RWPE1 (cell line): Measurements from ENCODE around the gene PITHD1.
"Not testable (repeated sequence)": the region's sequence is repeated elsewhere in the genome, so short reads cannot be mapped to it uniquely, and the experiment has no call there.

Source experiments
- CTCF ChIA-PET: fragments of 350-600 bp; sonication (Branson Sonifier 250); formaldehyde crosslinking; extraction: SDS; loops from one replicate; lab custom pipeline; 2021; lab: Yijun Ruan, JAX
- POLR2A ChIA-PET: fragments of 400-600 bp; formaldehyde crosslinking; extraction: SDS; loops from one replicate; lab custom pipeline; 2020; ENCODE audit warnings: antibody characterized with exemption; ENCODE audit not compliant: low non-redundant PET; lab: Yijun Ruan, JAX
- DNase-seq: peaks from one replicate; pipeline ENCODE4 v3.0.0; 2012; ENCODE audit warnings: low spot score
- H3K27ac ChIP-seq: fragments of 450-650 bp; 2 replicates; pipeline ENCODE4 v1.5.1; 2017
- TF ChIP-seq, protein P1 (sequence below): fragments of 450-650 bp; conservative IDR thresholded peaks from 2 replicates; pipeline ENCODE4 v1.5.1; 2017; ENCODE audit warnings: low read depth, mild to moderate bottlenecking

The PITHD1 gene

GRCh38 chr1:23823767-23824166 is 45.5 kb downstream of the PITHD1 start:
- ChIA-PET POLR2A (interaction anchor here (1.4 kb wide), 1 partner anchor 11 kb away, joined by 4 read pairs; no protein-coding TSS in a partner anchor), CTCF (no interaction called here)
- TF ChIP-seq, protein P1, sequence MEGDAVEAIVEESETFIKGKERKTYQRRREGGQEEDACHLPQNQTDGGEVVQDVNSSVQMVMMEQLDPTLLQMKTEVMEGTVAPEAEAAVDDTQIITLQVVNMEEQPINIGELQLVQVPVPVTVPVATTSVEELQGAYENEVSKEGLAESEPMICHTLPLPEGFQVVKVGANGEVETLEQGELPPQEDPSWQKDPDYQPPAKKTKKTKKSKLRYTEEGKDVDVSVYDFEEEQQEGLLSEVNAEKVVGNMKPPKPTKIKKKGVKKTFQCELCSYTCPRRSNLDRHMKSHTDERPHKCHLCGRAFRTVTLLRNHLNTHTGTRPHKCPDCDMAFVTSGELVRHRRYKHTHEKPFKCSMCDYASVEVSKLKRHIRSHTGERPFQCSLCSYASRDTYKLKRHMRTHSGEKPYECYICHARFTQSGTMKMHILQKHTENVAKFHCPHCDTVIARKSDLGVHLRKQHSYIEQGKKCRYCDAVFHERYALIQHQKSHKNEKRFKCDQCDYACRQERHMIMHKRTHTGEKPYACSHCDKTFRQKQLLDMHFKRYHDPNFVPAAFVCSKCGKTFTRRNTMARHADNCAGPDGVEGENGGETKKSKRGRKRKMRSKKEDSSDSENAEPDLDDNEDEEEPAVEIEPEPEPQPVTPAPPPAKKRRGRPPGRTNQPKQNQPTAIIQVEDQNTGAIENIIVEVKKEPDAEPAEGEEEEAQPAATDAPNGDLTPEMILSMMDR: no peak
- DNase-seq: no peak
- H3K27ac ChIP-seq: no peak overlapping the region

GRCh38 chr1:23824711-23825075 is 46.5 kb downstream of the PITHD1 start:
- peak overlapping the region; percentile 86 for H3K27ac ChIP-seq
- ChIA-PET POLR2A (interaction anchor here (1.4 kb wide), 1 partner anchor 10 kb away, joined by 4 read pairs; no protein-coding TSS in a partner anchor), CTCF (interaction anchor here (0.6 to 0.7 kb wide), 2 partner anchors 9 to 246 kb away, joined by 3 to 4 read pairs; no protein-coding TSS in a partner anchor)
- no peak for DNase-seq
- TF ChIP-seq, protein P1: no peak

DNA sequence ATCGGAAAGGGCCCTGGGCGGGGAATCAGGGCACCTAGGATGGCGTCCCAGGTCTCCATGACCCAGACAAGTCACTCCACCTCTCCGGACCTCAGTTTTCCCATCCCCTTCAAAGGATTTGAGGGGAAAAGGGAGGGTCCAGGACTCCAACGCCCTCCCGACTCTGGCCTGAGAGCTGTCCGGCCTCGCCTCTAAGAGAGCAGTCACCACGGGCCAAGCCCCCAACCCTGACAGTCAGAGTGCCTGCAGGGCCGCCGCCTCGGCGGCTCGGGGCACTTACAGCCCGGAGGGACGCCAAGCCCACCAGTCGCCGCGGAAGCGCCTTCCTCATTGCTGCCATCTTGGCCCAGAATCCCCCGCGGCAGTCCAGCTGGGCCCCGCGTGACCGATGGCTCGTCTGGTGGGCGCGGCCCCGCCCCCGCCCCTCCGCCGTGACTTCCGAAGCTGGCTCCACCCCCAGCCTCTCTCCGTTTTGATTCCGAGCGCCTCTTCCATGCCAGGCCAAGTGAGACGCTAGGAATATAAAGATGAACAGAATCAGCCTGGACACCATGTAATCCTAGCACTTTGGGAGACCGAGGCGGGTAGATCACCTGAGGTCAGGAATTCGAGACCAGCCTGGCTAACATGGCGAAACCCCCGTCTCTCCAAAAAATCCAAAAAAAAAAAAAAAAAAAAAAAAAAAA is 47.0 kb downstream of the PITHD1 start, which contains the start of gene HMGCL:
Gene HMGCL, minus strand, starts transcription at position 354 of the 686 bp plus-strand sequence. Its CDS starts 14 bp downstream, at position 340.
- ChIA-PET CTCF (interaction anchor here (0.6 to 0.7 kb wide), 3 partner anchors 16 to 246 kb away, joined by 3 read pairs; no protein-coding TSS in a partner anchor), POLR2A (interaction anchor here (0.6 to 1.4 kb wide), 2 partner anchors 9 to 29 kb away, joined by 4 to 5 read pairs; no protein-coding TSS in a partner anchor)
- H3K27ac ChIP-seq: peak within 1 kb of the TSS; percentile 86
- peak; percentile 94 for DNase-seq
- TF ChIP-seq, protein P1: no peak

DNA sequence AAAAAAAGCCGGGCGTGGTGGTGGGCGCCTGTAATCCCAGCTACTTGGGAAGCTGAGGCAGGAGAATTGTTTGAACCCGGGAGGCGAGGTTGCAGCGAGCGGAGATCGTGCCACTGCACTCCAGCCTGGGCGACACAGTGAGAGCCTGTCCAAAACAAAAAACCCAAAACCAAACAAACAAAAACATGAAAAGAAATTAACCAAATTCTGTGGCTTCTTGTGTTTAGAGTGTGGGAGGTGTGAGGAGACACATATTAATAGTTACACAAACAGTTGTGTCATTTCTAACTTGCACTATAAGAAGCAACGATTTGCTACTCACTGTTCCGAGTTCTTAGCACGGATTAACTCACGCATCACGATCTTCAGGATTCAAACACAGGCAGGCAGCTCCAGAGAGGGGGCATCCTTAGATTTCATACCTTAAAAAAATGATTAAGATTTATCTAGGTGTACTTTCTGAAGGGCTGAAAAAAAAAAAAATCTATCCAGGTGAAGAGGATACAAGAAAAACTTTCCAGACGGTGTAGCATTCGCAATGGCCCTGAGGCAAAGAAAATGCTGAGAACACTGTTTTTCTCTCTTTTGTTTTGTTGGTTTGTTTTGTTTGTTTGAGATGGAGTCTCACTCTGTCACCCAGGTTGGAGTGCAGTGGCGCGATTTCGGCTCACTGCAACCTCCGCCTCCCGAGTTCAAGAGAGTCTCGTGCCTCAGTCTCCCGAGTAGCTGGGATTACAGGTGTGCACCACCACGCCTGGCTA is 47.7 kb downstream of the PITHD1 start:
- CTCF ChIA-PET: interaction anchor here (0.6 kb wide), 2 partner anchors 16 to 24 kb away, joined by 3 read pairs; no protein-coding TSS in a partner anchor
- peak overlapping the region; percentile 86 for H3K27ac ChIP-seq
- no peak for DNase-seq

DNA sequence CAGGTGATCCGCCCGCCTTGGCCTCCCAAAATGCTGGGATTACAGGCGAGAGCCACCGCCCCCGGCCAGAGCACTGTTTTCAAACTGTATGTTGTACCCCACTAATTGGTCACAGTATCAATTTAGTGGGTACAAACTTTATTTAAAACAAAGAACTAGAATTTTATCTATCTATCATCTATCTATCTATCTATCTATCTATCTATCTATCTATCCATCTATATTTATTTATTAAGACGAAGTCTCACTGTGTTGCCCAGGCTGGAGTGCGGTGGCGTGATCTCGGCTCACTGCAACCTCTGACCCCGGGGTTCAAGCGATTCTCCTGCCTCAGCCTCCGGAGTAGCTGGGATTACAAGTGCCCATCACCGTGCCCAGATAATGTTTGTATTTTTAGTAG is 48.4 kb downstream of the PITHD1 start:
- DNase-seq, H3K27ac ChIP-seq, CTCF ChIA-PET, POLR2A ChIA-PET: not testable (repeated sequence)

More for the DNA sequence above, 47.7 kb downstream of the PITHD1 start:
- TF ChIP-seq, protein P1: no peak
- POLR2A ChIA-PET: interaction anchor here (0.6 kb wide), 1 partner anchor 30 kb away, joined by 5 read pairs; no protein-coding TSS in a partner anchor

GRCh38 chr1:23827717-23828116 is 49.5 kb downstream of the PITHD1 start:
- TF ChIP-seq, protein P1: no peak
- ChIA-PET POLR2A (interaction anchor here (0.6 kb wide), 1 partner anchor 11 kb away, joined by 3 read pairs; no protein-coding TSS in a partner anchor), CTCF (interaction anchor here (0.6 kb wide), 1 partner anchor 831 kb away, joined by 3 read pairs; no protein-coding TSS in a partner anchor)
- H3K27ac ChIP-seq: no peak overlapping the region
- no peak for DNase-seq

DNA sequence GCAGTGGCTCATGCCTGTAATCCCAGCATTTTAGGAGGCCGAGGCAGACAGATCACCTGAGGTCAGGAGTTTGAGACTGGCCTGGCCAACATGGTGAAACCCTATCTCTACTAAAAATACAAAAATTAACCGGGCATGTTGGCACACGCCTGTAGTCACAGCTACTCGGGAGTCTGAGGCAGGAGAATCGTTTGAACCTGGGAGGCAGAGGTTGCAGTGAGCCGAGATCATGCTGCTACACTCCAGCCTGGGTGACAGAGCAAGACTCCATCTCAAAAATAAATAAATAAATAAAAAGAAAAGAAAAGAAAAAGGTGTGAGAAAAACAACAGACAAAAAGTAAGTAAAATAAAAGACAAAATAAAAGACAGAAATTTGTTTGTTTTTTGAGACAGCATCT is 55.9 kb downstream of the PITHD1 start:
- peak overlapping the region; percentile 18; the same call in 1 of the 2 replicates for H3K27ac ChIP-seq
- CTCF ChIA-PET: interaction anchor here (0.7 kb wide), 1 partner anchor 16 kb away, joined by 3 read pairs; no protein-coding TSS in a partner anchor
- POLR2A ChIA-PET: interaction anchor here (1.8 kb wide), 1 partner anchor 10 kb away, joined by 4 read pairs; no protein-coding TSS in a partner anchor
- not testable (repeated sequence) for DNase-seq
